MM.1S (cell line): ENCODE data around the gene SPR.

Source experiments
- DNase-seq: peaks from one replicate; pipeline ENCODE4 v3.0.0-alpha.2; 2015
- H2AFZ ChIP-seq: fragments of 300-600 bp; sonication (generic); 2 replicates; pipeline ENCODE4 v1.6.0; 2016; ENCODE audit warnings: antibody characterized with exemption, low read length
- H3F3A ChIP-seq: fragments of 300-600 bp; sonication (generic); 2 replicates; pipeline ENCODE4 v1.6.1; 2016; ENCODE audit warnings: mild to moderate bottlenecking, antibody characterized with exemption, low read length, moderate library complexity, mixed read lengths; ENCODE audit not compliant: insufficient read depth
- H3K27ac ChIP-seq: fragments of 300-600 bp; sonication (generic); 2 replicates; pipeline ENCODE4 v1.5.1; 2016; ENCODE audit warnings: mild to moderate bottlenecking, low read length
- H3K27me3 ChIP-seq: fragments of 300-600 bp; sonication (generic); replicated peaks from 2 replicates; pipeline ENCODE4 v1.6.0; 2016; ENCODE audit warnings: low read length; ENCODE audit not compliant: insufficient read depth
- H3K36me3 ChIP-seq: fragments of 300-600 bp; sonication (generic); replicated peaks from 2 replicates; pipeline ENCODE4 v1.6.1; 2016; ENCODE audit warnings: mild to moderate bottlenecking, low read length, mixed read lengths; ENCODE audit not compliant: insufficient read depth
- H3K4me1 ChIP-seq: fragments of 300-600 bp; sonication (generic); 2 replicates; pipeline ENCODE4 v1.6.1; 2016; ENCODE audit warnings: low read length, mixed read lengths
- H3K4me2 ChIP-seq: fragments of 300-600 bp; sonication (generic); 2 replicates; pipeline ENCODE4 v1.6.0; 2016; ENCODE audit warnings: low read depth, low read length
- H3K4me3 ChIP-seq: fragments of 300-600 bp; sonication (generic); 2 replicates; pipeline ENCODE4 v1.5.1; 2016; ENCODE audit warnings: low read length, mixed read lengths
- H3K79me2 ChIP-seq: fragments of 300-600 bp; sonication (generic); 2 replicates; pipeline ENCODE4 v1.6.1; 2016; ENCODE audit warnings: mixed run types, low read length, mixed read lengths
- H3K9ac ChIP-seq: fragments of 300-600 bp; sonication (generic); 2 replicates; pipeline ENCODE4 v1.6.1; 2016; ENCODE audit warnings: low read length, mixed read lengths
- H3K9me2 ChIP-seq: fragments of 300-600 bp; sonication (generic); replicated peaks from 2 replicates; pipeline ENCODE4 v1.6.1; 2016; ENCODE audit warnings: mild to moderate bottlenecking, low read length, mixed read lengths; ENCODE audit not compliant: insufficient read depth
- H3K9me3 ChIP-seq: fragments of 300-600 bp; sonication (generic); replicated peaks from 2 replicates; pipeline ENCODE4 v1.6.1; 2016; ENCODE audit warnings: mild to moderate bottlenecking, low read length, mixed read lengths; ENCODE audit not compliant: insufficient read depth
- H4K20me1 ChIP-seq: fragments of 300-600 bp; sonication (generic); 2 replicates; pipeline ENCODE4 v1.6.1; 2016; ENCODE audit warnings: mild to moderate bottlenecking, low read length, moderate library complexity, mixed read lengths; ENCODE audit not compliant: insufficient read depth
- CTCF ChIP-seq: fragments of 300-600 bp; sonication (generic); IDR thresholded peaks from 2 replicates; pipeline ENCODE4 v1.5.1; 2016; ENCODE audit warnings: antibody characterized with exemption, low read length, mixed read lengths
- EZH2 ChIP-seq: fragments of 300-600 bp; sonication (generic); optimal IDR thresholded peaks from 2 replicates; pipeline ENCODE3; 2017; ENCODE audit warnings: low read depth, mild to moderate bottlenecking, antibody characterized with exemption, low read length, mixed read lengths
- EZH2phosphoT487 ChIP-seq: fragments of 300-600 bp; sonication (generic); IDR thresholded peaks from 2 replicates; pipeline ENCODE4 v1.6.1; 2018; ENCODE audit warnings: antibody characterized with exemption, low read length

SPR gene

DNA sequence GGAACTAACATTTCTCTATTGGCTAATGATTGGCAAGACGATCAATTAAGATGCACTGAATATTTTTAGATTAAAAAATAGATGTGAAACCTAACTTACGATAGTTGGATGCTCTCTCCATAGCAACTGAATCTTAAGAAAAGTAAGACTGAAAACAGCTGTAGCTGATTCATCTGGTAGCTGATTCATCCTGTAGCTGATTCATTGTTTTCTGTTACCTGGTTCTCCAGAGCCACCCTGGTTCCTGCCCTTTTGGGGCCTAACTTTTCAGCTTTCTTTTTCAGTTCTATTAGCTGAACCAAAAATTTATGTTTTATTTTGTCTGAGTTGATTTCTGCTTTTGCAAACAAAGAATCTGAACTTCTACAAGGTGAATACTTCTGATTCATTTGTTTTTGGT lies 22.7 kb upstream of the SPR start:
- H3K27ac ChIP-seq = peak overlapping the region; percentile 28; the same call in 1 of the 2 replicates
- no peaks in the 10 kb centered on the region for H3K36me3 ChIP-seq
- no peaks in the 10 kb centered on the region for H3K9me2 ChIP-seq
- peaks cover 11% of the 10 kb centered on the region; the same call in 1 of the 2 replicates for H3K27me3 ChIP-seq
- no peaks in the 10 kb centered on the region for H4K20me1 ChIP-seq
- H3K4me2 ChIP-seq = 0 out of 2 replicates have a peak overlapping the region, but pooled peaks have one; percentile 18
- H3K9me3 ChIP-seq = no peaks in the 10 kb centered on the region
- no peaks in the 10 kb centered on the region for H3K79me2 ChIP-seq
- H3K4me1 ChIP-seq = 0 out of 2 replicates have a peak, but pooled peaks cover 5% of the 10 kb centered on the region
- H3F3A ChIP-seq = 0 out of 2 replicates have a peak, but pooled peaks cover 5% of the 10 kb centered on the region
- H2AFZ ChIP-seq = no peak overlapping the region
- TF ChIP-seq EZH2 (no peak), CTCF (no peak), EZH2phosphoT487 (no peak)
- no peak overlapping the region for H3K9ac ChIP-seq
- no peak overlapping the region for H3K4me3 ChIP-seq
- DNase-seq = peak; percentile 80

- Histone ChIP-seq H3K4me1 (no peaks in the 10 kb centered on the region), H3K36me3 (no peaks in the 10 kb centered on the region), H3K79me2 (no peaks in the 10 kb centered on the region), H3K9ac (no peak overlapping the region), H3K27ac (no peak overlapping the region), H3K4me2 (no peak overlapping the region), H2AFZ (no peak overlapping the region), H3K9me3 (no peaks in the 10 kb centered on the region), H3K27me3 (no peaks in the 10 kb centered on the region), H3F3A (no peaks in the 10 kb centered on the region), H4K20me1 (no peaks in the 10 kb centered on the region), H3K9me2 (no peaks in the 10 kb centered on the region), H3K4me3 (no peak overlapping the region)
- TF ChIP-seq EZH2phosphoT487 (no peak), CTCF (no peak), EZH2 (no peak)
- no peak for DNase-seq
Observed at GRCh38 chr2:72871060-72871459, 16.1 kb upstream of the SPR start.

DNA sequence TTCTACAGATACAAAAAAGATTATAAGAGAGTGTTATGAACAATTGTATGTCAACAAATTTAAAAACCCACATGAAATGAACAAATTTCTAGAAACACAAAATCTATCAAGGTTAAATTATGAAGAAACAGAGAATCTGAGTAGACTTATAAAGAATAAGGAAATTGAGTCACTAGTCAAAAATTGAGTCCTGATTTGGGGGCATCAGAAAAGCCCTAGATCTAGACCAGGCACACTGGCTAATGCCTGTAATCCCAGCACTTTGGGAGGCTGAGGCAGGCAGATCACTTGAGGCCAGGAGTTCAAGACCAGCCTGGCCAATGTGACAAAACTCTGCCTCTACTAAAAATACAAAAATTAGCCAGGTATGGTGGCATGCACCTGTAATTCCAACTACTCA lies 15.3 kb upstream of the SPR start:
- H3K9me2 ChIP-seq = no peaks in the 10 kb centered on the region
- no peak overlapping the region for H3K9ac ChIP-seq
- H3K27me3 ChIP-seq = no peaks in the 10 kb centered on the region
- no peaks in the 10 kb centered on the region for H3K79me2 ChIP-seq
- no peaks in the 10 kb centered on the region for H3K36me3 ChIP-seq
- DNase-seq = no peak
- H2AFZ ChIP-seq = no peak overlapping the region
- H3K9me3 ChIP-seq = no peaks in the 10 kb centered on the region
- no peak overlapping the region for H3K4me2 ChIP-seq
- TF ChIP-seq EZH2phosphoT487 (no peak), EZH2 (no peak), CTCF (no peak)
- no peak overlapping the region for H3K4me3 ChIP-seq
- no peak overlapping the region for H3K27ac ChIP-seq
- H3K4me1 ChIP-seq = no peaks in the 10 kb centered on the region
- no peaks in the 10 kb centered on the region for H3F3A ChIP-seq
- no peaks in the 10 kb centered on the region for H4K20me1 ChIP-seq
